Glutamatergic neuron (in vitro differentiated cells): ENCODE measurements around the gene NAA80. TPM values are rescaled to one million over a fixed set of nuclear protein-coding genes. Genes with fewer than 3 reads are reported as not detected.
"Not testable (repeated sequence)": the region's sequence is repeated elsewhere in the genome, so short reads cannot be mapped to it uniquely, and the experiment has no call there.

Experiments
- DNase-seq: peaks from one replicate; pipeline ENCODE4 v3.0.0; 2022
- H3K27ac Mint-ChIP-seq: one replicate; pipeline ENCODE4 v1.8.0; 2020; ENCODE audit warnings: mild to moderate bottlenecking, mixed read lengths, inconsistent platforms; ENCODE audit not compliant: unreplicated experiment
- H3K27me3 Mint-ChIP-seq: one replicate; pipeline ENCODE4 v1.8.0; 2020; ENCODE audit warnings: mild to moderate bottlenecking, moderate library complexity, mixed read lengths, inconsistent platforms; ENCODE audit not compliant: unreplicated experiment
- H3K36me3 Mint-ChIP-seq: one replicate; pipeline ENCODE4 v1.8.0; 2020; ENCODE audit warnings: mild to moderate bottlenecking, mixed read lengths, inconsistent platforms; ENCODE audit not compliant: unreplicated experiment
- H3K4me1 Mint-ChIP-seq: one replicate; pipeline ENCODE4 v1.8.0; 2020; ENCODE audit warnings: mild to moderate bottlenecking, low read depth, mixed read lengths, inconsistent platforms; ENCODE audit not compliant: unreplicated experiment
- H3K4me3 Mint-ChIP-seq: one replicate; pipeline ENCODE4 v1.8.0; 2020; ENCODE audit warnings: mild to moderate bottlenecking, mixed read lengths, inconsistent platforms; ENCODE audit not compliant: unreplicated experiment
- H3K9me3 Mint-ChIP-seq: one replicate; pipeline ENCODE4 v1.8.0; 2020; ENCODE audit warnings: mild to moderate bottlenecking, moderate library complexity, mixed read lengths, inconsistent platforms; ENCODE audit not compliant: unreplicated experiment
- total RNA-seq: library from RNA; stranded (reverse); fragmentation: NEBNext Ultra II Directional; extraction: Animal tissue kit (Norgen Biotek cat#: 25700); gene quantifications from one replicate; pipeline ENCODE4 v1.2.1, GENCODE V29; 2021; ENCODE audit not compliant: unreplicated experiment
- TF ChIP-seq, protein P1 (sequence below): fragments of 200-600 bp; sonication (generic); IDR thresholded peaks from one replicate; pipeline ENCODE4 v1.5.0; 2021; ENCODE audit not compliant: partially characterized antibody, unreplicated experiment

Gene NAA80
- total RNA-seq, 1 donor from 2014 or later = 13.3 TPM

DNA sequence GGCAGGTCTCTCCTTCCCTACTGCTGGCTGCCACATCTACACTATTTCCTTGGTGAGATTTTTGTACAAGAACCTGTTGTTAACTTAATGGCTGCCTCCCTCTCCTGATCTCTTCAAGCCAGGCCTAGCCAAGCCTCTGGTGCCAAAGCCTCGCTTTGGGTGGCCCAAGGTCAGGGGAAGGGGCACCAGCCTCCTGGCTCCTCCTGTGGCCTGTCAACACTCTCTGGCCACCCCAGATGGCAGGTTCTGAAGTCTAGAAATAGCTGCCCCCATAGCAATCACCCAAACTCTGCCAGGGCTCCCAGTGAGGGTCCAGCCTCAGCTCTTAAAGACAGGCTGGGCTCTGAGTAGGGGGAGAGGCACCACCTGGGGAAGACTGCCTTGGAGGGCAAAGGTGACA lies 11.9 kb downstream of the NAA80 start:
- H3K27ac Mint-ChIP-seq = no peak overlapping the region
- H3K9me3 Mint-ChIP-seq = peaks cover 2% of the 10 kb centered on the region
- DNase-seq = no peak
- peaks cover 1% of the 10 kb centered on the region for H3K27me3 Mint-ChIP-seq
- no peaks in the 10 kb centered on the region for H3K36me3 Mint-ChIP-seq
- peaks cover 3% of the 10 kb centered on the region for H3K4me1 Mint-ChIP-seq
- H3K4me3 Mint-ChIP-seq = no peak overlapping the region
- TF ChIP-seq, protein P1, sequence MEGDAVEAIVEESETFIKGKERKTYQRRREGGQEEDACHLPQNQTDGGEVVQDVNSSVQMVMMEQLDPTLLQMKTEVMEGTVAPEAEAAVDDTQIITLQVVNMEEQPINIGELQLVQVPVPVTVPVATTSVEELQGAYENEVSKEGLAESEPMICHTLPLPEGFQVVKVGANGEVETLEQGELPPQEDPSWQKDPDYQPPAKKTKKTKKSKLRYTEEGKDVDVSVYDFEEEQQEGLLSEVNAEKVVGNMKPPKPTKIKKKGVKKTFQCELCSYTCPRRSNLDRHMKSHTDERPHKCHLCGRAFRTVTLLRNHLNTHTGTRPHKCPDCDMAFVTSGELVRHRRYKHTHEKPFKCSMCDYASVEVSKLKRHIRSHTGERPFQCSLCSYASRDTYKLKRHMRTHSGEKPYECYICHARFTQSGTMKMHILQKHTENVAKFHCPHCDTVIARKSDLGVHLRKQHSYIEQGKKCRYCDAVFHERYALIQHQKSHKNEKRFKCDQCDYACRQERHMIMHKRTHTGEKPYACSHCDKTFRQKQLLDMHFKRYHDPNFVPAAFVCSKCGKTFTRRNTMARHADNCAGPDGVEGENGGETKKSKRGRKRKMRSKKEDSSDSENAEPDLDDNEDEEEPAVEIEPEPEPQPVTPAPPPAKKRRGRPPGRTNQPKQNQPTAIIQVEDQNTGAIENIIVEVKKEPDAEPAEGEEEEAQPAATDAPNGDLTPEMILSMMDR = no peak

DNA sequence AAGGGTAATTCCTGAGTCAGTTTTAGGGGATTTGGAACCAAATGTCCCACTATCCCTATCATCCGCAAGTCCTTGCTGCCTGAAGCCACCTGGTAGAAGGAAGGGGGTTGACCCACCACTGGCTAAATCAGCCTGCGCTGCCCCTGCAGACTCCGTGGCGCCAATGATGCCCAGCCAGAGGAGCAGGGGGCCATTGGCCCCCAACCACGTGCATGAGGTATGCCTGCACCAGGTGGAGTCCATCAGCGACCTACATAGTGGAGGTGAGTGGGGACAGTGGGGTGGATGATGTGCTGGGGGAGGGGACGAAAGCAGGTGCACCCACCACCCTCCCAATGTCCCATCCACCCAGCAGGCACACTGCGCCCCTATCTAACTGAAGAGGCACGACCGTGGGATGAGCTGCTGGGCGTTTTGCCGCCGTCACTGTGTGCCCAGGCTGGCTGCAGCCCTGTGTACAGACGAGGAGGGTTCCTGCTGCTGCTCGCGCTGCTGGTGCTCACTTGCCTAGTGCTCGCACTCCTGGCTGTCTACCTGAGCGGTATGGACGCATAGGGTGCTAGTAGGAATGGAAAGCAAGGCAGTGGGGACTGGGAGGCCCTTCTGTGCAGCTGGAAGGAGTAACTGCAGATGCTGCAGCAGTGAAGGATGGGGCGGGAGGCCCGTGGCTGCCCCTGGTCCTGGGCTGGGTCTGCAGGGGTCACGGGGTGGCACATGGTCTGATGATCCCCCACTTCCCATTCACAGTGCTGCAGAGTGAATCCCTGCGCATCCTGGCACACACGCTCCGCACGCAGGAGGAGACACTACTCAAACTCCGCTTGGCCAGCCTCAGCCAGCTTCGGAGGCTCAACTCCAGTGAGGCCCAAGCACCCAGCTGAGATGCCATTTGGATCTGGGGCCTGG lies 12.6 kb downstream of the NAA80 start:
- no peak for DNase-seq
- TF ChIP-seq, protein P1 = no peak
- no peak overlapping the region for H3K4me3 Mint-ChIP-seq
- H3K27me3 Mint-ChIP-seq = peaks cover 1% of the 10 kb centered on the region
- H3K4me1 Mint-ChIP-seq = peaks cover 3% of the 10 kb centered on the region
- H3K27ac Mint-ChIP-seq = no peak overlapping the region
- no peaks in the 10 kb centered on the region for H3K36me3 Mint-ChIP-seq
- H3K9me3 Mint-ChIP-seq = peaks cover 2% of the 10 kb centered on the region

DNA sequence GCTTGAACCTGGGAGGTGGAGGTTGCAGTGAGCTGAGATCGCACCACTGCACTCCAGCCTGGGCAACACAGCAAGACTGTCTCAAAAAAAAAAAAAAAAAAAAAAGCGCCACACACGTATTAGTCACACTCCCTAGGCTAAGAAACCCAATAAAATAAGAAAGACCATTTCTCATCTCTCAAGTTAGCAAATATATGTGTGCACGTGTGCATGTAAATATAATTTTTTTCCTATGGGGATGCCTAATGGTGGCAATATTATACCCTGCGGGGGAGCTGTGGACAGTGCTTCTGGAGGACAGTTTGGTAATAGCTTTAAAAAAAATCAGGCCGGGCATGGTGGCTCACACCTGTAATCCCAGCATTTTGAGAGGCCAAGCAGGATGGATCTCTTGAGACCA lies 15.1 kb downstream of the NAA80 start:
- H3K4me1 Mint-ChIP-seq, H3K4me3 Mint-ChIP-seq, H3K27ac Mint-ChIP-seq, H3K27me3 Mint-ChIP-seq, H3K9me3 Mint-ChIP-seq, DNase-seq, H3K36me3 Mint-ChIP-seq: not testable (repeated sequence)

DNA sequence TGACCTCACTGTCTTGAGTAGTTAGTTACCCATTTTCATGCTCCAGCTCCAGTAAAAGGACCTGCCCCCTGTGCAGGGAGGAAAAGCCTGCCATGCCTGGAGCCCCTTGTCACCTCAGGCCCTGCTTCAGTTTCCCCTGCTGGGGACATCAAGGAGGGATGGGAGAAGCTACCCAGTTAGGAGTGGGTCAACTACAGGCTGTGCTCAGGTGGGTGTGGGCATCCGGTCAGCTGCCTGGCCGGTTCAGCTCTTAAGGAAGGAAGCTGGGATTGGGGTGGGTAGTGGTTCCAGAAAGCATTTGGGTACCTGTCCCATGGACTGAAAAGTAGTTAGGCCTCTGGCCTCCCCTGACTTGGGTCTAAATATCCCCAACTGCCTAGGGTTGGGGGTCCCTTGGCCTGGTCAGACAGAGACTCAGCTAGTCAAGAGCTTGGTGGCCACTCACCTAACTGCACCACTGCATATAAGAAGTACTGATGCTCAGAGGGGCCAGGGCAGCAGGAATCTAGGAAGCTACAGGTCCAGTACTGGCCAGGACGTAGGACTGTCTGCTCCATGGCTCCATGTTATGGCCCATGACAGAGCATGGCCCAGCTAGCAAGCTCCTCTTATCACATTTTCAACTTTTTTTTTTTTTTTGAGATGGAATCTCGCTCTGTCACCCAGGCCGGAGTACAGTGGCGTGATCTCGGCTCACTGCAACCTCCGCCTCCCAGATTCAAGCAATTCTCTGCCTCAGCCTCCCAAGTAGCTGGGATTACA lies 19.8 kb downstream of the NAA80 start:
- H3K4me1 Mint-ChIP-seq = no peaks in the 10 kb centered on the region
- TF ChIP-seq, protein P1 = no peak
- peaks cover 10% of the 10 kb centered on the region for H3K27me3 Mint-ChIP-seq
- no peak overlapping the region for H3K4me3 Mint-ChIP-seq
- no peak for DNase-seq
- H3K9me3 Mint-ChIP-seq = peaks cover 3% of the 10 kb centered on the region
- H3K36me3 Mint-ChIP-seq = no peaks in the 10 kb centered on the region
- H3K27ac Mint-ChIP-seq = no peak overlapping the region

DNA sequence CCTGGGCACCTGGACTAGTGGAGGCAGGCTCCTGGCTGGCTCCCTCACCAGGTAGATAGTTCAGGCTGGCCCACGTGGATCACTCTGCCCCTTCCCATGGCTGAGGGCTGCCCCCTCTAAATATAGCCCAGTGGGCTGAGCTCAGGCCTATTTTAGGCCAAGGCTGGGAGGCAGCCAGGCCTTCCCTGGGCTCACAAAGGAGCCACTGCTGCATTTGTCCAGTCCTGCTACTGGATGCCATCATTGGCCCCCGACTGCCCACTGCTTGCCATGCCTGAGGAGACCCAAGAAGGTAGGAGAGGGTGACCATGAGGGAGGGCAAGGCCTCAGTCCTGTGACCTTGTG lies 20.4 kb downstream of the NAA80 start, which contains the start of gene LSMEM2:
LSMEM2 (plus strand) TSS at position 208 of the 345 bp plus-strand sequence; CDS start at position 235, 27 bp downstream.
- DNase-seq = no peak
- H3K27ac Mint-ChIP-seq = no peak within 1 kb of the TSS
- peaks cover 12% of the 10 kb centered on the region for H3K27me3 Mint-ChIP-seq
- no peaks in the 10 kb centered on the region for H3K36me3 Mint-ChIP-seq
- TF ChIP-seq, protein P1 = no peak
- H3K4me1 Mint-ChIP-seq = no peaks in the 10 kb centered on the region
- H3K9me3 Mint-ChIP-seq = peaks cover 4% of the 10 kb centered on the region
- H3K4me3 Mint-ChIP-seq = no peak within 1 kb of the TSS
